HCT116 (cell line): Measurements from ENCODE around the gene COL4A3. TPM values are rescaled to one million over a fixed set of nuclear protein-coding genes. Genes with fewer than 3 reads are reported as not detected.

Experiments
- ATAC-seq: fragments of 200-7000 bp; cut with Tn5 transposase; 2 replicates; pipeline ENCODE4 v1.9.1; 2020; ENCODE audit warnings: mild to moderate bottlenecking, moderate library complexity
- BruUV-seq: library from RNA; stranded (reverse); fragments of 400-500 nt; replicated peaks from 2 replicates; lab custom pipeline; 2021; lab: Mats Ljungman, UMichigan
- CTCF ChIA-PET: fragments of 300-600 bp; sonication (Branson Sonifier 250); formaldehyde crosslinking; loops from one replicate; lab custom pipeline; 2021; ENCODE audit warnings: antibody characterized with exemption; lab: Charles Lee
- POLR2A ChIA-PET: fragments of 300-600, 350-600 bp; sonication (Branson Sonifier 250); formaldehyde crosslinking; loops from one replicate; lab custom pipeline; 2021; ENCODE audit warnings: antibody characterized with exemption; lab: Charles Lee
- RAD21 ChIA-PET, 2 experiments: fragments of 300-600 bp; sonication (Branson Sonifier 250); formaldehyde crosslinking; loops; one replicate each; lab custom pipeline; 2023; ENCODE audit warnings: low total read pairs in 2 of 2; ENCODE audit not compliant: uncharacterized antibody in 2 of 2, unreplicated experiment in 2 of 2, low non-redundant PET in 1 of 2; lab: Charles Lee
- DNase-seq: peaks from one replicate; pipeline ENCODE4 v3.0.0-alpha.2; 2010; ENCODE audit warnings: low read depth, low spot score
- H2AFZ ChIP-seq: fragments of 200-600 bp; shearing (Covaris generic), sonication (generic); 2 replicates; pipeline ENCODE4 v1.6.1; 2017; ENCODE audit warnings: low read depth, mixed run types, mixed read lengths, antibody characterized with exemption, low read length; ENCODE audit not compliant: poor library complexity, severe bottlenecking
- H3K27ac ChIP-seq: 2 replicates; pipeline ENCODE4 v1.5.1; 2012; ENCODE audit warnings: low read depth, low read length
- H3K27me3 ChIP-seq: fragments of 200-600 bp; sonication (generic); 2 replicates; pipeline ENCODE4 v1.6.1; 2016; ENCODE audit warnings: mixed run types, low read length, mixed read lengths; ENCODE audit not compliant: insufficient read depth
- H3K36me3 ChIP-seq, 2 experiments: fragments of 200-500 bp in 1 of 2; fragments of 200-600 bp in 1 of 2; sonication (Bioruptor generic) in 1 of 2; sonication (generic) in 1 of 2; 2 replicates each; pipeline versions ENCODE4 v1.5.1 to v1.6.1; 2014 to 2016; ENCODE audit warnings: low read length in 2 of 2, inconsistent platforms in 1 of 2, mixed read lengths in 1 of 2, mixed run types in 1 of 2; ENCODE audit not compliant: insufficient read depth in 2 of 2, control insufficient read depth in 1 of 2
- H3K4me1 ChIP-seq, 2 experiments: fragments of 200-600 bp in 1 of 2; sonication (generic) in 1 of 2; 2 replicates each; pipeline versions ENCODE4 v1.5.1 to v1.6.1; 2012 to 2017; ENCODE audit warnings: low read length in 2 of 2, inconsistent platforms in 1 of 2, mild to moderate bottlenecking in 1 of 2, mixed read lengths in 1 of 2, mixed run types in 1 of 2, moderate library complexity in 1 of 2; ENCODE audit not compliant: insufficient read depth in 2 of 2, control insufficient read depth in 1 of 2
- H3K4me2 ChIP-seq: fragments of 200-600 bp; sonication (generic); 2 replicates; pipeline ENCODE4 v1.6.1; 2017; ENCODE audit warnings: mixed run types, low read length, mixed read lengths
- H3K4me3 ChIP-seq, 2 experiments: fragments of 200-600 bp in 1 of 2; sonication (generic) in 1 of 2; replicated peaks in 1 of 2; 2 replicates each; pipeline ENCODE4 v1.5.1; 2011 to 2016; ENCODE audit warnings: low read length in 2 of 2, control low read depth in 1 of 2, low read depth in 1 of 2, mild to moderate bottlenecking in 1 of 2, mixed read lengths in 1 of 2, mixed run types in 1 of 2
- H3K79me2 ChIP-seq: fragments of 200-600 bp; sonication (generic); 2 replicates; pipeline ENCODE4 v1.6.1; 2017; ENCODE audit warnings: mild to moderate bottlenecking, mixed run types, low read length, moderate library complexity, mixed read lengths; ENCODE audit not compliant: insufficient read depth
- H3K9ac ChIP-seq: fragments of 200-600 bp; sonication (generic); 2 replicates; pipeline ENCODE4 v1.6.1; 2016; ENCODE audit warnings: low read length, mixed read lengths
- H3K9me2 ChIP-seq: fragments of 200-600 bp; sonication (generic), shearing (Covaris generic); 2 replicates; pipeline ENCODE4 v1.6.1; 2017; ENCODE audit warnings: mixed run types, mild to moderate bottlenecking, moderate library complexity; ENCODE audit not compliant: insufficient read depth
- H3K9me3 ChIP-seq, 2 experiments: fragments of 200-500 bp in 1 of 2; fragments of 200-600 bp in 1 of 2; sonication (Bioruptor generic) in 1 of 2; sonication (generic) in 1 of 2; 2 replicates each; pipeline ENCODE4 v1.6.1; 2014 to 2017; ENCODE audit warnings: low read length in 2 of 2, mixed read lengths in 2 of 2, inconsistent platforms in 1 of 2, low read depth in 1 of 2, mild to moderate bottlenecking in 1 of 2, mixed run types in 1 of 2, moderate library complexity in 1 of 2; ENCODE audit not compliant: control insufficient read depth in 1 of 2, insufficient read depth in 1 of 2
- H4K20me1 ChIP-seq: fragments of 200-600 bp; sonication (generic), shearing (Covaris generic); 2 replicates; pipeline ENCODE4 v1.6.1; 2017; ENCODE audit warnings: mixed run types, mild to moderate bottlenecking, moderate library complexity; ENCODE audit not compliant: insufficient read depth
- CBX3 ChIP-seq: IDR thresholded peaks from 2 replicates; pipeline ENCODE4 v1.6.1; 2012; ENCODE audit warnings: low read depth
- CEBPB ChIP-seq: IDR thresholded peaks from 2 replicates; pipeline ENCODE4 v1.6.1; 2012; ENCODE audit warnings: low read depth
- EZH2 ChIP-seq: fragments of 200-600 bp; sonication (generic); IDR thresholded peaks from 2 replicates; pipeline ENCODE4 v1.6.1; 2017; ENCODE audit warnings: antibody characterized with exemption, mixed run types
- EZH2phosphoT487 ChIP-seq: fragments of 200-600 bp; IDR thresholded peaks from 2 replicates; pipeline ENCODE4 v1.6.1; 2018; ENCODE audit warnings: antibody characterized with exemption, borderline replicate concordance
- FOSL1 ChIP-seq: IDR thresholded peaks from 2 replicates; pipeline ENCODE4 v1.6.1; 2012; ENCODE audit warnings: low read depth
- JUND ChIP-seq: IDR thresholded peaks from 2 replicates; pipeline ENCODE4 v1.6.1; 2012
- POLR2A ChIP-seq: IDR thresholded peaks from 2 replicates; pipeline ENCODE4 v1.7.0; 2011; ENCODE audit warnings: borderline replicate concordance; ENCODE audit not compliant: insufficient read depth, insufficient read length; ENCODE audit errors: extremely low read depth
- POLR2AphosphoS5 ChIP-seq: IDR thresholded peaks from 2 replicates; pipeline ENCODE4 v1.6.1; 2011; ENCODE audit warnings: mild to moderate bottlenecking, low read depth, low read length, moderate library complexity
- RAD21 ChIP-seq: IDR thresholded peaks from 2 replicates; pipeline ENCODE4 v1.6.1; 2012; ENCODE audit warnings: low read depth, mild to moderate bottlenecking
- SIN3A ChIP-seq: IDR thresholded peaks from 2 replicates; pipeline ENCODE4 v1.6.1; 2012; ENCODE audit warnings: low read depth
- SP1 ChIP-seq: IDR thresholded peaks from 2 replicates; pipeline ENCODE4 v1.6.1; 2012; ENCODE audit warnings: low read depth
- TCF7L2 ChIP-seq: IDR thresholded peaks from 2 replicates; pipeline ENCODE4 v1.7.0; 2011; ENCODE audit warnings: borderline replicate concordance, inconsistent platforms; ENCODE audit not compliant: insufficient read depth, insufficient read length; ENCODE audit errors: extremely low read depth
- YY1 ChIP-seq: IDR thresholded peaks from 2 replicates; pipeline ENCODE4 v1.6.1; 2011; ENCODE audit warnings: low read length, low read depth, moderate library complexity, mild to moderate bottlenecking; ENCODE audit not compliant: insufficient replicate concordance; ENCODE audit errors: extremely low read depth
- ZBTB33 ChIP-seq: IDR thresholded peaks from 2 replicates; pipeline ENCODE4 v1.6.1; 2011; ENCODE audit warnings: mild to moderate bottlenecking, low read length, moderate library complexity; ENCODE audit not compliant: insufficient replicate concordance; ENCODE audit errors: extremely low read depth
- ZFX ChIP-seq: fragments of 450-650 bp; IDR thresholded peaks from 2 replicates; pipeline ENCODE4 v1.6.1; 2017
- ZNF274 ChIP-seq: fragments of 200-500 bp; sonication (Bioruptor generic); IDR thresholded peaks from 2 replicates; pipeline ENCODE4 v1.6.1; 2014; ENCODE audit warnings: mild to moderate bottlenecking, low read depth, low read length, inconsistent platforms
- intact Hi-C: fragments of 100-400 bp; cut with micrococcal nuclease; formaldehyde crosslinking; loops from 2 replicates; pipeline ENCODE4 v1.10.0; 2022
- total RNA-seq: library from RNA; stranded (reverse); gene quantifications from one replicate; pipeline ENCODE4 v1.2.1, GENCODE V29; 2021; ENCODE audit not compliant: unreplicated experiment
- TF ChIP-seq, protein P1 (sequence below): IDR thresholded peaks from 2 replicates; pipeline ENCODE4 v1.6.1; 2012
- TF ChIP-seq, protein P2 (sequence below): IDR thresholded peaks from 2 replicates; pipeline ENCODE4 v1.6.1; 2012
- TF ChIP-seq, protein P3 (sequence below): IDR thresholded peaks from 2 replicates; pipeline ENCODE4 v1.6.1; 2012; ENCODE audit warnings: low read depth
- TF ChIP-seq, protein P4 (sequence below), 3 experiments: fragments of 200-600 bp in 1 of 3; sonication (generic) in 1 of 3; IDR thresholded peaks in 2 of 3; conservative IDR thresholded peaks in 1 of 3; 2 replicates each; pipeline ENCODE4 v1.5.1; 2012 to 2017; ENCODE audit warnings: low read depth in 2 of 3, low read length in 2 of 3, antibody characterized with exemption in 1 of 3, borderline replicate concordance in 1 of 3, control low read depth in 1 of 3, mild to moderate bottlenecking in 1 of 3, mixed read lengths in 1 of 3, mixed run types in 1 of 3, moderate library complexity in 1 of 3; ENCODE audit not compliant: insufficient read depth in 1 of 3

Gene COL4A3
- total RNA-seq, 1 experiment from 2014 or later, result 4.9 TPM

DNA sequence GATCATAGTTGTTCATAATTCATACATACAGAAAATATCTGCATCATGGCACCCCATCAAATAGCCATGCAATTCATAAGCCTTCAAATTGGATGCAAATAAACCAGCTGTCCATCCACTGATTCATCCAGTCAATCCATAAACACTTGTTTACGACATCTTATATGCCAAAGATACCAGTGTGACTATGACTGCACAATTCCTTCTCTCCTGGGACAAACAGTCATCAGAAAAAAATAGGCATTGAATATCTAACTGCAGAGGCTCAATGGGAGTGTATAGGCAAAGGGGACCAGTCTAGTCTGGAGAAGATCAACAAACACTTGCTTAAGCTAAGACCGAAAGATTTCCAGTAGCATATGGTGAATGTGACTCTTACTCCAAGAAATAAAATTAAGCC is 70.0 kb downstream of the COL4A3 start:
- Histone ChIP-seq H2AFZ (no peak overlapping the region), H3K4me1 (no peaks in the 10 kb centered on the region), H3K4me2 (no peak overlapping the region), H4K20me1 (no peaks in the 10 kb centered on the region), H3K9ac (no peak overlapping the region), H3K27me3 (no peaks in the 10 kb centered on the region)
- BruUV-seq, result no TSS peak
- intact Hi-C loops, result loop anchor here (10.0 kb wide), 1 partner anchor 200 kb away; no protein-coding TSS in a partner anchor
- CTCF ChIA-PET, result no interaction called here
- ATAC-seq (no peak), DNase-seq (no peak)
- TF ChIP-seq, protein P1, sequence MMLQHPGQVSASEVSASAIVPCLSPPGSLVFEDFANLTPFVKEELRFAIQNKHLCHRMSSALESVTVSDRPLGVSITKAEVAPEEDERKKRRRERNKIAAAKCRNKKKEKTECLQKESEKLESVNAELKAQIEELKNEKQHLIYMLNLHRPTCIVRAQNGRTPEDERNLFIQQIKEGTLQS, result no peak
- TF ChIP-seq TCF7L2, result no peak
- TF ChIP-seq CEBPB, result no peak
- no peak for TF ChIP-seq SIN3A
- TF ChIP-seq YY1, result no peak
- TF ChIP-seq CBX3, result no peak
- TF ChIP-seq ZNF274, result no peak
- TF ChIP-seq JUND, result no peak
- no peak for TF ChIP-seq ZFX
- TF ChIP-seq, protein P2, sequence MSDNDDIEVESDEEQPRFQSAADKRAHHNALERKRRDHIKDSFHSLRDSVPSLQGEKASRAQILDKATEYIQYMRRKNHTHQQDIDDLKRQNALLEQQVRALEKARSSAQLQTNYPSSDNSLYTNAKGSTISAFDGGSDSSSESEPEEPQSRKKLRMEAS, result no peak
- TF ChIP-seq, protein P3, sequence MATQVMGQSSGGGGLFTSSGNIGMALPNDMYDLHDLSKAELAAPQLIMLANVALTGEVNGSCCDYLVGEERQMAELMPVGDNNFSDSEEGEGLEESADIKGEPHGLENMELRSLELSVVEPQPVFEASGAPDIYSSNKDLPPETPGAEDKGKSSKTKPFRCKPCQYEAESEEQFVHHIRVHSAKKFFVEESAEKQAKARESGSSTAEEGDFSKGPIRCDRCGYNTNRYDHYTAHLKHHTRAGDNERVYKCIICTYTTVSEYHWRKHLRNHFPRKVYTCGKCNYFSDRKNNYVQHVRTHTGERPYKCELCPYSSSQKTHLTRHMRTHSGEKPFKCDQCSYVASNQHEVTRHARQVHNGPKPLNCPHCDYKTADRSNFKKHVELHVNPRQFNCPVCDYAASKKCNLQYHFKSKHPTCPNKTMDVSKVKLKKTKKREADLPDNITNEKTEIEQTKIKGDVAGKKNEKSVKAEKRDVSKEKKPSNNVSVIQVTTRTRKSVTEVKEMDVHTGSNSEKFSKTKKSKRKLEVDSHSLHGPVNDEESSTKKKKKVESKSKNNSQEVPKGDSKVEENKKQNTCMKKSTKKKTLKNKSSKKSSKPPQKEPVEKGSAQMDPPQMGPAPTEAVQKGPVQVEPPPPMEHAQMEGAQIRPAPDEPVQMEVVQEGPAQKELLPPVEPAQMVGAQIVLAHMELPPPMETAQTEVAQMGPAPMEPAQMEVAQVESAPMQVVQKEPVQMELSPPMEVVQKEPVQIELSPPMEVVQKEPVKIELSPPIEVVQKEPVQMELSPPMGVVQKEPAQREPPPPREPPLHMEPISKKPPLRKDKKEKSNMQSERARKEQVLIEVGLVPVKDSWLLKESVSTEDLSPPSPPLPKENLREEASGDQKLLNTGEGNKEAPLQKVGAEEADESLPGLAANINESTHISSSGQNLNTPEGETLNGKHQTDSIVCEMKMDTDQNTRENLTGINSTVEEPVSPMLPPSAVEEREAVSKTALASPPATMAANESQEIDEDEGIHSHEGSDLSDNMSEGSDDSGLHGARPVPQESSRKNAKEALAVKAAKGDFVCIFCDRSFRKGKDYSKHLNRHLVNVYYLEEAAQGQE, result no peak
- no peak for TF ChIP-seq RAD21
- TF ChIP-seq SP1, result no peak
- no peak for TF ChIP-seq ZBTB33
- TF ChIP-seq EZH2phosphoT487, result no peak
- TF ChIP-seq EZH2, result no peak
- TF ChIP-seq FOSL1, result no peak
- no peak for TF ChIP-seq POLR2AphosphoS5
- TF ChIP-seq, protein P4, sequence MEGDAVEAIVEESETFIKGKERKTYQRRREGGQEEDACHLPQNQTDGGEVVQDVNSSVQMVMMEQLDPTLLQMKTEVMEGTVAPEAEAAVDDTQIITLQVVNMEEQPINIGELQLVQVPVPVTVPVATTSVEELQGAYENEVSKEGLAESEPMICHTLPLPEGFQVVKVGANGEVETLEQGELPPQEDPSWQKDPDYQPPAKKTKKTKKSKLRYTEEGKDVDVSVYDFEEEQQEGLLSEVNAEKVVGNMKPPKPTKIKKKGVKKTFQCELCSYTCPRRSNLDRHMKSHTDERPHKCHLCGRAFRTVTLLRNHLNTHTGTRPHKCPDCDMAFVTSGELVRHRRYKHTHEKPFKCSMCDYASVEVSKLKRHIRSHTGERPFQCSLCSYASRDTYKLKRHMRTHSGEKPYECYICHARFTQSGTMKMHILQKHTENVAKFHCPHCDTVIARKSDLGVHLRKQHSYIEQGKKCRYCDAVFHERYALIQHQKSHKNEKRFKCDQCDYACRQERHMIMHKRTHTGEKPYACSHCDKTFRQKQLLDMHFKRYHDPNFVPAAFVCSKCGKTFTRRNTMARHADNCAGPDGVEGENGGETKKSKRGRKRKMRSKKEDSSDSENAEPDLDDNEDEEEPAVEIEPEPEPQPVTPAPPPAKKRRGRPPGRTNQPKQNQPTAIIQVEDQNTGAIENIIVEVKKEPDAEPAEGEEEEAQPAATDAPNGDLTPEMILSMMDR (IDR thresholded peaks at IDR 0.05 in 2 of 3, conservative IDR thresholded peaks at IDR 0.05 in 1 of 3; ENCODE audit: borderline replicate concordance in 1 of 3, insufficient read depth in 1 of 3, low read depth in 2 of 3, low read length in 2 of 3), result no peak
- TF ChIP-seq POLR2A, result no peak
- TF ChIP-seq, all 23 proteins: peak for 0
- H3K36me3 ChIP-seq, result no peaks in the 10 kb centered on the region
- H3K27ac ChIP-seq, result no peak overlapping the region
- ChIA-PET RAD21 (no interaction called here), POLR2A (no interaction called here)
- no peaks in the 10 kb centered on the region for H3K9me3 ChIP-seq
- H3K79me2 ChIP-seq, result no peaks in the 10 kb centered on the region
- H3K4me3 ChIP-seq, result no peak overlapping the region
- no peaks in the 10 kb centered on the region for H3K9me2 ChIP-seq
